IMR-90 (cell line): Measurements from ENCODE around the gene LCAT. TPM values are rescaled to one million over a fixed set of nuclear protein-coding genes. Genes with fewer than 3 reads are reported as not detected.

Experiments
- ATAC-seq: fragments of 200-7000 bp; cut with Tn5 transposase; 2 replicates; pipeline ENCODE4 v1.9.1; 2020; ENCODE audit warnings: low read depth, mild to moderate bottlenecking, moderate library complexity
- BruUV-seq: library from RNA; stranded (reverse); fragments of 400-500 nt; replicated peaks from 2 replicates; lab custom pipeline; 2021; lab: Mats Ljungman, UMichigan
- CTCF ChIA-PET: fragments of 300-600 bp; formaldehyde crosslinking; extraction: SDS; loops from one replicate; lab custom pipeline; 2021; ENCODE audit warnings: antibody characterized with exemption; lab: Yijun Ruan, JAX
- POLR2A ChIA-PET: fragments of 300-600 bp; sonication (Branson Sonifier 250); formaldehyde crosslinking; loops from one replicate; lab custom pipeline; 2022; ENCODE audit warnings: antibody characterized with exemption; ENCODE audit not compliant: unreplicated experiment; lab: Charles Lee
- DNase-seq: peaks from one replicate; pipeline ENCODE4 v3.0.0; 2013
- H2AFZ ChIP-seq: replicated peaks from 2 replicates; pipeline ENCODE3; 2013; ENCODE audit warnings: low read length, mild to moderate bottlenecking; ENCODE audit not compliant: poor library complexity
- H2AK5ac ChIP-seq: 2 replicates; pipeline ENCODE4 v1.6.1; 2013; ENCODE audit warnings: low read depth, low read length, inconsistent platforms
- H2AK9ac ChIP-seq: replicated peaks from 2 replicates; pipeline ENCODE3; 2013; ENCODE audit warnings: mild to moderate bottlenecking, low read depth, low read length, moderate library complexity; ENCODE audit not compliant: poor library complexity
- H2BK120ac ChIP-seq: 2 replicates; pipeline ENCODE4 v1.6.1; 2013; ENCODE audit warnings: low read depth, low read length, inconsistent platforms
- H2BK15ac ChIP-seq: 3 replicates; pipeline ENCODE4 v1.6.1; 2013; ENCODE audit warnings: low read depth, low read length, inconsistent platforms
- H2BK20ac ChIP-seq: 2 replicates; pipeline ENCODE4 v1.6.1; 2013; ENCODE audit warnings: low read depth, mild to moderate bottlenecking, inconsistent platforms, low read length, moderate library complexity
- H2BK5ac ChIP-seq: 2 replicates; pipeline ENCODE4 v1.6.1; 2013; ENCODE audit warnings: mild to moderate bottlenecking, low read depth, low read length, inconsistent platforms; ENCODE audit not compliant: poor library complexity, severe bottlenecking
- H3K14ac ChIP-seq: replicated peaks from 2 replicates; pipeline ENCODE4 v1.6.1; 2013; ENCODE audit warnings: low read depth, low read length, inconsistent platforms
- H3K18ac ChIP-seq: 2 replicates; pipeline ENCODE4 v1.6.1; 2013; ENCODE audit warnings: low read depth, low read length, control low read depth
- H3K23ac ChIP-seq: 2 replicates; pipeline ENCODE4 v1.6.1; 2013; ENCODE audit warnings: low read depth, low read length, inconsistent platforms
- H3K27ac ChIP-seq: 2 replicates; pipeline ENCODE4 v1.5.1; 2013; ENCODE audit warnings: mild to moderate bottlenecking, control low read depth, low read length; ENCODE audit not compliant: insufficient read depth
- H3K27me3 ChIP-seq: 2 replicates; pipeline ENCODE4 v1.6.1; 2013; ENCODE audit warnings: low read length; ENCODE audit not compliant: control insufficient read depth, insufficient read depth
- H3K36me3 ChIP-seq: 2 replicates; pipeline ENCODE4 v1.6.1; 2013; ENCODE audit warnings: low read length, mixed read lengths; ENCODE audit not compliant: control insufficient read depth, insufficient read depth
- H3K4ac ChIP-seq: 2 replicates; pipeline ENCODE4 v1.6.1; 2013; ENCODE audit warnings: low read depth, low read length, inconsistent platforms
- H3K4me1 ChIP-seq: 2 replicates; pipeline ENCODE4 v1.6.1; 2013; ENCODE audit warnings: low read length, mixed read lengths; ENCODE audit not compliant: control insufficient read depth, insufficient read depth
- H3K4me2 ChIP-seq: 2 replicates; pipeline ENCODE4 v1.6.1; 2013; ENCODE audit warnings: low read depth, mild to moderate bottlenecking, control low read depth, low read length, moderate library complexity
- H3K4me3 ChIP-seq: 2 replicates; pipeline ENCODE4 v1.5.1; 2013; ENCODE audit warnings: low read depth, mild to moderate bottlenecking, control low read depth, low read length, moderate library complexity; ENCODE audit not compliant: insufficient read depth
- H3K56ac ChIP-seq: 2 replicates; pipeline ENCODE4 v1.6.1; 2013; ENCODE audit warnings: low read length, inconsistent platforms; ENCODE audit not compliant: insufficient read depth; ENCODE audit errors: extremely low read depth
- H3K79me1 ChIP-seq, 2 experiments: 2 replicates each; pipeline ENCODE4 v1.6.1; 2013; ENCODE audit warnings: low read length in 2 of 2, inconsistent platforms in 1 of 2, low read depth in 1 of 2
- H3K9ac ChIP-seq: 2 replicates; pipeline ENCODE4 v1.6.1; 2013; ENCODE audit warnings: low read depth, low read length, control low read depth
- H3K9me1 ChIP-seq: 2 replicates; pipeline ENCODE4 v1.6.1; 2013; ENCODE audit warnings: low read length, inconsistent platforms; ENCODE audit not compliant: insufficient read depth
- H3K9me3 ChIP-seq: 2 replicates; pipeline ENCODE4 v1.6.1; 2013; ENCODE audit warnings: low read length; ENCODE audit not compliant: control insufficient read depth, insufficient read depth
- H4K20me1 ChIP-seq: 2 replicates; pipeline ENCODE4 v1.6.1; 2013; ENCODE audit warnings: low read length, inconsistent platforms; ENCODE audit not compliant: insufficient read depth
- H4K5ac ChIP-seq: 2 replicates; pipeline ENCODE4 v1.6.1; 2013; ENCODE audit warnings: mild to moderate bottlenecking, low read depth, low read length, control low read depth
- H4K8ac ChIP-seq, 2 experiments: 2 replicates each; pipeline ENCODE4 v1.6.1; 2013; ENCODE audit warnings: low read depth in 2 of 2, low read length in 2 of 2, control low read depth in 1 of 2, inconsistent platforms in 1 of 2
- H4K91ac ChIP-seq: 2 replicates; pipeline ENCODE4 v1.6.1; 2013; ENCODE audit warnings: low read depth, low read length, inconsistent platforms; ENCODE audit not compliant: insufficient read depth
- BHLHE40 ChIP-seq: fragments of 150-350 bp; IDR thresholded peaks from 2 replicates; pipeline ENCODE4 v1.6.1; 2016; ENCODE audit warnings: mild to moderate bottlenecking, low read depth, low read length
- CHD1 ChIP-seq: IDR thresholded peaks from 2 replicates; pipeline ENCODE4 v1.6.1; 2012; ENCODE audit warnings: low read depth, low read length, improper control_type of control experiment
- CTCF ChIP-seq: conservative IDR thresholded peaks from 2 replicates; pipeline ENCODE4 v1.5.1; 2012; ENCODE audit warnings: mild to moderate bottlenecking, low read depth, low read length, improper control_type of control experiment
- ELK1 ChIP-seq: fragments of 150-350 bp; IDR thresholded peaks from 2 replicates; pipeline ENCODE4 v1.6.1; 2016; ENCODE audit warnings: low read depth, mild to moderate bottlenecking, low read length, moderate library complexity, borderline replicate concordance
- FOS ChIP-seq: fragments of 150-350 bp; IDR thresholded peaks from 2 replicates; pipeline ENCODE4 v1.6.1; 2016; ENCODE audit warnings: low read depth, low read length
- MAFK ChIP-seq: IDR thresholded peaks from 2 replicates; pipeline ENCODE4 v1.6.1; 2012; ENCODE audit warnings: low read depth, low read length, improper control_type of control experiment
- MAZ ChIP-seq: IDR thresholded peaks from 2 replicates; pipeline ENCODE4 v1.6.1; 2012; ENCODE audit warnings: low read depth, mild to moderate bottlenecking, low read length, improper control_type of control experiment, moderate library complexity, borderline replicate concordance
- NFE2L2 ChIP-seq: fragments of 150-350 bp; IDR thresholded peaks from 2 replicates; pipeline ENCODE4 v1.6.1; 2016; ENCODE audit warnings: low read depth, mild to moderate bottlenecking, low read length
- RFX5 ChIP-seq: IDR thresholded peaks from 2 replicates; pipeline ENCODE4 v1.8.0; 2012; ENCODE audit warnings: low read depth, mild to moderate bottlenecking, low read length, moderate library complexity
- SMC3 ChIP-seq: fragments of 150-350 bp; IDR thresholded peaks from 2 replicates; pipeline ENCODE4 v1.6.1; 2016; ENCODE audit warnings: low read depth, mild to moderate bottlenecking, antibody characterized with exemption, low read length, moderate library complexity
- USF2 ChIP-seq: fragments of 150-350 bp; IDR thresholded peaks from 2 replicates; pipeline ENCODE4 v1.6.1; 2017; ENCODE audit warnings: mild to moderate bottlenecking, antibody characterized with exemption, low read length, low read depth
- WGBS, 2 experiments: methylation state at CpG; one replicate each; pipeline versions ENCODE4 v1.1.5 to v1.1.7; 2013; ENCODE audit warnings: missing lambda C conversion rate in 2 of 2; ENCODE audit not compliant: insufficient read length in 1 of 2; ENCODE audit errors: extremely low coverage in 2 of 2; 5-methylcytosine and 5-hydroxymethylcytosine counted together
- dilution Hi-C: fragments of 300-500 bp; cut with HindIII; formaldehyde crosslinking; loops from one replicate; pipeline ENCODE4 v1.14.3; 2018; ENCODE audit warnings: low sequenced_read_pairs; ENCODE audit not compliant: unreplicated experiment
- in situ Hi-C: fragments of 300-500 bp; cut with MboI; formaldehyde crosslinking; loops from 3 replicates; pipeline ENCODE4 v1.14.3; 2019; ENCODE audit warnings: low sequenced_read_pairs, inconsistent platforms, mixed read lengths
- intact Hi-C: fragments of 100-400 bp; cut with micrococcal nuclease; formaldehyde crosslinking; loops from 2 replicates; pipeline ENCODE4 v1.10.0; 2022
- polyA plus RNA-seq, 3 experiments: library from polyadenylated mRNA; depleted of rRNA; stranded (reverse); fragments of >200 nt; gene quantifications; 2 replicates each; pipeline ENCODE4 v1.2.3, GENCODE V29; 2012; ENCODE audit warnings: low replicate concordance in 1 of 3
- total RNA-seq: library from RNA; depleted of rRNA; stranded (reverse); fragments of >200 nt; gene quantifications from 2 replicates; pipeline ENCODE4 v1.2.3, GENCODE V29; 2012

Gene LCAT
- total and polyA plus RNA-seq, 2 of the 4 experiments (the other 2 are of a cell fraction), result 1.4 to 18.8 TPM

- H2BK15ac ChIP-seq, result no peak overlapping the region
- peaks cover 67% of the 10 kb centered on the region for H4K20me1 ChIP-seq
- TF ChIP-seq MAFK (no peak), SMC3 (no peak), MAZ (no peak), BHLHE40 (no peak), RFX5 (no peak), NFE2L2 (no peak), FOS (no peak), CHD1 (no peak), CTCF (no peak), USF2 (no peak), ELK1 (no peak)
- H2AK5ac ChIP-seq, result no peak overlapping the region
- CTCF ChIA-PET, result no interaction called here
- no peak overlapping the region for H3K4ac ChIP-seq
- 100% methylated on average over 1 of the region's 10 CpGs; no CpG with 5 or more reads in 1 of the 2 experiments for WGBS, 2 experiments
- dilution Hi-C loops (no loop called here), intact Hi-C loops (no loop called here), in situ Hi-C loops (no loop called here)
- peak overlapping the region; percentile 28 for H2AK9ac ChIP-seq
- ATAC-seq (no peak), DNase-seq (no peak)
- peak overlapping the region; percentile 24 for H2AFZ ChIP-seq
- no peak overlapping the region for H3K9ac ChIP-seq
- H2BK5ac ChIP-seq, result no peak overlapping the region
- H3K18ac ChIP-seq, result no peak overlapping the region
- H4K91ac ChIP-seq, result no peak overlapping the region
- no TSS peak for BruUV-seq
- no peak overlapping the region for H3K27ac ChIP-seq
- H3K56ac ChIP-seq, result no peak overlapping the region
- POLR2A ChIA-PET, result no interaction called here
- H3K9me1 ChIP-seq, result peaks cover 10% of the 10 kb centered on the region
- H3K9me3 ChIP-seq, result no peaks in the 10 kb centered on the region
- no peak overlapping the region for H2BK20ac ChIP-seq
- H3K27me3 ChIP-seq, result no peaks in the 10 kb centered on the region
- no peaks in the 10 kb centered on the region for H3K4me1 ChIP-seq
- H4K8ac ChIP-seq, result no peak overlapping the region
- no peak overlapping the region for H3K23ac ChIP-seq
- no peak overlapping the region for H3K14ac ChIP-seq
- H3K36me3 ChIP-seq, result peaks cover 23% of the 10 kb centered on the region
- H3K79me1 ChIP-seq, result peaks cover 19 to 64% of the 10 kb centered on the region in 2 experiments
- no peak overlapping the region for H2BK120ac ChIP-seq
- H4K5ac ChIP-seq, result no peak overlapping the region
- H3K4me2 ChIP-seq, result no peak overlapping the region
- no peak overlapping the region for H3K4me3 ChIP-seq
Observed at GRCh38 chr16:67923414-67924116, 20.4 kb downstream of the LCAT start.
